Measurements from ENCODE around the gene APOL1.
"Not testable (repeated sequence)": the region's sequence is repeated elsewhere in the genome, so short reads cannot be mapped to it uniquely, and the experiment has no call there.

Gene APOL1

GRCh38 chr22:36252754-36253522, at the start of gene APOL1:
APOL1 (plus strand) TSS chr22:36253133; CDS start chr22:36254956, 1,823 bp downstream.
- DNase-seq (ENCODE audit: low read depth), result no peak

DNA sequence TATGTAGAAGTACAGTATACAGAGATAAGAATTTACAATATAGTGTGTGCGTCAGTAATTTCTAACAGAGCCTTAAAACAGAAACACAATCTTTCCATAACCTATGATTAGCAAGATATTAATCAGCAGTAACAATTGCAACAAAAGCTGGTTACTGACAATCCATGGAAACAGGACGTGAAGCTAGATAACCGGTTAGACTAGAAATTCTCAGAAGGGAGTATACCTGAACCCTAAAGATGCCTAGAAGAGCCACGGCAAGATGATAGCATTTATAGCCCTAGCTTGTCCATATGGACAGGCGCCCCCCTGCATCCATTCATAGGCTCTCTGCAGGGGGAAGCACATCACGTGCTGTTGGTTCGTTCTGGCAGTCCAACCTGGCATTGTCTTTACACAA, 49.5 kb upstream of the APOL1 start:
- not testable (repeated sequence) for DNase-seq (ENCODE audit: low read depth)

GRCh38 chr22:36204001-36204631, 48.8 kb upstream of the APOL1 start:
- no peak for DNase-seq (ENCODE audit: low read depth)

DNA sequence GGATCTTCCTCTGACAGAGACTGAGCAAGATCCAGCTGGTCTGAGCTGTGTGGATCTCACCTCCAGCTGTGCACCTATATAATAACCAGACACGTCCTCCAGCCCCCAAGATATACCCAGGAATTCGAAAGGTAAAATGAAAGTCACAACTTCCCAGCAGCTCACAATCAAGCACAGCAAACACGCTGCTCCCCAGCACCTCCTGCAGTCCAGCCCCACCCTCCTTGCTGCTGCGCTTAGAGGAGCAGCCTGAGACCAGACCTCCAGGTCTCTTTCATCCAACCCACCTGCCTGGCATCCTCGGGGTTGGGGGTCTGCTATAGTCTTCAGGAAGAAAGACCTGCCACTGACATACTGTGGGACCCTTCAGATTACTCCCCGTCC, 48.3 kb upstream of the APOL1 start:
- DNase-seq (ENCODE audit: low read depth), result no peak

DNA sequence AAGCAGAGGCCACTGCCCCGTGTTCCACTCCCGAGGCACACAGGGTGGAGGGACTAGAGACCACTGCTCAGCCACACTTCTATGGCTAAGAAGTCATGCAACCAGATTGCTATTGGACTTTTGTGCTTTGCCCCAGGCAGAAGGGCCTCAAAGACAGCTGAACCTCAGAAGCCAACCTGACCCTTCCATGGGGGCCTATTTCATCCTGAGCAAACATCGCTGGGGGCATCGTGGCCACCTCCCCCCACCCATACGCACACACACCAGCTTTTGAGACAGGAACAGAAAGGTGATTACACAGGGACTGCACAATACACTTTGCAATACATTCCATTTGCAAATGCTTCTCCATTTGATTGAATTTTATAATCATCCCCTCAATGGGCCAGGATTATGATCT, 47.4 kb upstream of the APOL1 start:
- DNase-seq (ENCODE audit: low read depth), result not testable (repeated sequence)

DNA sequence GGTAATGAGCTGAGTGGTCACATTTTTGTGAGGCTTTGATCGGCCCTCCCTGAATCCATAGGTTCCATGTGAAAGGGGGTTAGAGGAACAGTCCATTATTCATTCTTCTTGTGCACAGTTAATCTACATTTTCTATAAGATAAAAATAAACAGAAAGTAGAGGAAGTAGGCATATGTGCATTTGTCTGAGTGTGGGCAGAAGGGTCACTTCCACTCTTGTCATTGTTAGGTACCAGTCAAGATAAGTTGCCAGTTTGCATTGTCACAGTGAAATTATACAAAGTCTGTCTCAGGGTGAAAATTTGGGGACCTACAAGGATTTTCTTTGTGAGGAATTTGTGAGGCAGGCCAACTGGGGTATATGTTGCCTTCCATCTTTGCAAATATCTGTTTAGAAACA, 46.7 kb upstream of the APOL1 start:
- DNase-seq (ENCODE audit: low read depth), result no peak

GRCh38 chr22:36208162-36208765, 44.7 kb upstream of the APOL1 start:
- no peak for DNase-seq (ENCODE audit: low read depth)

- DNase-seq (ENCODE audit: low read depth), result no peak
These were observed 44.0 kb upstream of the APOL1 start for GRCh38 chr22:36208914-36209313.

DNA sequence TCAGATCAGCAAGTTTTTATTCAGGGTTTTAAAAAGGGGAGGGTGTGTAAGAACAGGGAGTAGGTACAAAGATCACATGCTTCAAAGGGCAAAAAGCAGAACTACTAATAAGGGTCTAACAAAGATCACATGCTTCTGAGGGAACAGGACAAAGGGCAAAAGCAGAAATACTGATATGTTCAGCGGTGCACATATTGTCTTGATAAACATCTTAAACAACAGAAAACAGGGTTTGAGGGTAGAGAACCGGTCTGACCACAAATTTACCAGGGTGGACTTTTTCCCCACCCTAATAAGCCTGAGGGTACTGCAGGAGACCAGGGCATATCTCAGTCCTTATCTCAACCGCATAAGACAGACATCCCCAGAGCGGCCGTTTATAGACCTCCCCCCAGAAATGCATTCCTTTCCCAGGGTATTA, 43.4 kb upstream of the APOL1 start:
- peak; percentile 39 for DNase-seq (ENCODE audit: low read depth)

- DNase-seq (ENCODE audit: low read depth), result no peak
These were observed 42.7 kb upstream of the APOL1 start for GRCh38 chr22:36210224-36210623.

- DNase-seq (ENCODE audit: low read depth), result peak; percentile 37
These were observed 41.6 kb upstream of the APOL1 start for GRCh38 chr22:36211237-36211861.

DNA sequence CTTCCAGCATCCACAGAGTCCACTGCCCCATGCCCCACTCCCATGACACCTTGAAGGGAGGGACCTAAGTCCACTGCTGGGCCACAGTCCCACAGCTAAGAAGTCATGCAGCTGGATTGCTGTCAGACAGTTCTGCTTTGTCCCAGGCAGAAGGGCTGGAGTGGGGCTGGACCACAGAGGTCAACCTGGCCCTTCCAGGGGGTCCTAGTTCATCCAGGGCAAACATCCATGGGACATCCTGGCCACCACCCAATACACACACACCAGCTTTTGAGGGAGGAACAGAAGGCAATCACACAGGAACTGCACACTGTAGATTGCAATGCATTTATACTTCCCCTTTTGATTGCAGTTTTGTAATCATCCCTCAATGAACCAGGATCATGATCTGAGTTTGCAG, 40.0 kb upstream of the APOL1 start:
- no peak for DNase-seq (ENCODE audit: low read depth)

- DNase-seq (ENCODE audit: low read depth), result no peak
These were observed 39.3 kb upstream of the APOL1 start for GRCh38 chr22:36213586-36213985.

DNA sequence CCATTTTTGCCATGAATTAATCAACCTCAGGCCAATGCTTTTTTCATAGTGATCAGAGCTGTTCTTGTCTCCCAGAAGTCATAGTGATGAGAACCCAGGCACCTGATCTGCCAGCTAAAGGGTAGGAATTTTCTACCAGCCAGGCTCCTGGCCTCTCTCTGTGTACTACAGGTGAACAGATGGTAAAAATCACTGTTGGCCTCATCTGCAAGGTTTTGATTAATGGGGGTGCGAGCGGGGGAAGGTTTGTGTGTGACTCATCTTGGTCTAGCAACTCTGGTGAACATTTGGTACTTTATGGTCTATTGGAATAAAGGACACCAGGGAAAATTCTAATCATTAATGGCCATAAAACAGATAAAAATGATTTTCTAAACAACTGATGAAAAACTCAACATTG, 37.0 kb upstream of the APOL1 start:
- no peak for DNase-seq (ENCODE audit: low read depth)

GRCh38 chr22:36218648-36219193, 34.2 kb upstream of the APOL1 start:
- DNase-seq (ENCODE audit: low read depth), result no peak

DNA sequence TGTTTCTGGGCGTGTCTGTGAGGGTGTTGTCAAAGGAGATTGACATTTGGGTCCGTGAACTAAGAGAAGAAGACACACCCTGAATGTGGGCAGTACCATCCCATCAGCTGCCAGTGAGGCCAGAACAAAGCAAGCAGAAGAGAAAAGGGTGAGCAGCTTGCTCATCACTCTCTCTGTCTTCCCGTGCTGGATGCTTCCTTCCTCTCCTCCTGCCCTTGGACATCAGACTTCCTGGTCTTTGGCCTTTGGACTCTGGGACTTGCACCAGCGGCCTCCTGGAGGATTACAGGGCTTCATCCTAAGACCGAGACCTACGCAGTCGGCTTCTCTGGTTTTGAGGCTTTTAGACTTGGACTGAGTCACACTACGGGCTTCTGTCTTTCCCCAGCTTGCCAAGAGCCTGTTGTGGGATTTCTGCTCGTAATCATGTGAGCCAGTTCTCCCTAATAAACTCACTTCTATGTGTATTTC, 32.4 kb upstream of the APOL1 start:
- DNase-seq (ENCODE audit: low read depth), result no peak

- DNase-seq (ENCODE audit: low read depth), result no peak
These were observed 30.9 kb upstream of the APOL1 start for GRCh38 chr22:36221799-36222751.

DNA sequence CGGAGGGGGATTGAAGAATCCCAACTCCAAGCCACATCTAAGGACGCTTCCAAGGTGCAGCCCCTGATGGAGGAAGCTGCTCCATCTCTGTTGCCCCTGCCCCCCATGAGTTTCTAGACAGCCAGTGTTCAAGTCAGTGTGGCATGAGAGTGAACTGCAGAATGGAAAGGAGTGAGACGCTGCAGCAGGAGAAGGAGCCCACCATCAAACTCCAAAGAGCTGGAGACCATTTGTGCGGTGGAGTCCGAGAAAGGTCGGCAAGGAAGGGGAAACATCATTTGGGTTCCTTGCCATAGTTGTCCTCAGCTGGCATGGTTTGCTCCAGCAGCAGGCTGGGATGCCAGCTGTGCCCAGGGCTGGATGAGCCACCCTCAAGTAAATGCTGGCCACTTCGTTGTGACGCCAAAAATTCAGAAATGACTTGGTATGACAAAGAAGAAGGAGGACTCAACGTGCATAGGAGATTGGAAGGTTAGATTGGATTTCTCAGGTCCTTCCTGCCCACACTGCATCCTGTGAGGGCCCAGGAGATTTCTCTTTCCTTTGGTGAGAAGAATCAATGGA, 30.0 kb upstream of the APOL1 start:
- no peak for DNase-seq (ENCODE audit: low read depth)

DNA sequence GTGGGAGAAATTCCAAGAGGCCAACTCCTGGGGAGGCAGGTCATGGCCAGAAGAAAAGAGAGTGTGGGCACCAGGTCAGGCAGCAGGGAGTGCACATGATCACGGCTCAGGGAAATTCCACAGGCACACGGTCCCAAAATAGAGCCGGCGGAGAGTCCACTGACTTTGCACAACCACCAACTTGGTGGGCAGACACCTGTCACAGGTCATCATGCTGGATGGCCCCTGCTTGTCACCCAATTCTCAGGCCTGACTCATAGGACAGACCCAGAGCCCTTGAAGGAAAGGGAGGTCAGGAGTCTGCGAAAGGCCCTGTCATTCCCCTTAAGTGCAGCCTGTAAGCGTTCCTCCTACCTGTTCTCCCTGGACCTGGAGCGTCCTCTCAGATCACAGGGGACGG, 29.4 kb upstream of the APOL1 start:
- no peak for DNase-seq (ENCODE audit: low read depth)

- DNase-seq (ENCODE audit: low read depth), result no peak
These were observed 28.7 kb upstream of the APOL1 start for GRCh38 chr22:36224245-36224644.

DNA sequence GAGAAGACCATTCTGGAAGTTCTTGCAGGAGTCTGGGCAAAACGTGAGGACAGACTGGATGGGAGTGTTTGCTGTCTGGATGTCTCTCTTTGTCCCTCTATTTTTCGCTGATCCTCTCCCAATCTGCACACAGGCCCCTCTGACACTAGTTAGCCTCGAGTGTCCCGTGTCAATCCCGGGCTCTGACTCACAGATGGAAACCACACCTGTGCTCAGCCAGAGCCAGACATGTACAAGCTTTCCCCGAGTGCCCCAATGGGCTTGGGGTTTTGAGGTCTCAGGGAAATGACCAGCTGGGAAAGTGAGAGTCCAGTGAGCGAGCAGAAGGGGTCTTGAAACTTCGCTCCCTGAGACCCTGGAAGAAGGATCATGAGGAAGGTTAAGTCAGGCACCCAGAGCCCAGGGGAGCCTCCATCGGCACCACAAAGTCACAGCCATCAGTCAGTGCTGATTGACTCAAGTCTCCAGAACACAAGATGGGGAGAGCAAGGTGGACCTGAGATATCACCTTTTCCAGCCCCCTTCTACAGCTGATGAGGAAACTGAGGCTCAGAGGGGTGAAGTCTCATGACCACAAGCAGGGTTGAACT, 27.5 kb upstream of the APOL1 start:
- DNase-seq (ENCODE audit: low read depth), result no peak
